Heart left ventricle (tissue), 13 donors: Measurements from ENCODE around the gene HPSE2.

Experiments used
- CTCF ChIP-seq, 12 donors: fragments of 200-600 bp; sonication (generic) in 4 of 12; IDR thresholded peaks; one replicate each; pipeline versions ENCODE4 v1.5.0 to v1.8.0; 2018 to 2022; ENCODE audit warnings: antibody characterized with exemption in 12 of 12, mild to moderate bottlenecking in 5 of 12
- POLR2A ChIP-seq, 2 donors: fragments of 450-650 bp; IDR thresholded peaks; one replicate each; pipeline ENCODE4 v1.6.1; 2017; ENCODE audit warnings: antibody characterized with exemption in 2 of 2, mild to moderate bottlenecking in 2 of 2, moderate library complexity in 2 of 2
- donor health status: ischemic (EF 13 %, LVEDD 7.1; RV severe dilation, severe dysfunction).
- donor health status: DM: no; HTN: yes; CAD: no.
- donor health status: DM: no; HTN: no; CAD: no.
- donor health status: ischemic (EF 25% LVEDD 6.9; RV normal size, moderate dysfunction).
- donor health status: ischemic (EF 25% LVEDD 5.7; RV mildly dilated, moderate dysfunction).
- donor health status: ischemic (EF 35%, LVEDD 5.7; RV mildly dilated, moderate dysfunction).
- donor health status: nonischemic (EF 11% LVEDD 7.7; RV severe dilation, severe dysfunction).
- donor health status: DM: yes; HTN: yes; CAD: no.
- donor health status: PGD.
- donor health status: ischemic (EF 29% LVEDD 5.4; RV normal size, mild dysfunction).
- donor health status: nonischemic (EF 23%, LVEDD 6.1; RV moderate dilation, normal function).

GRCh38 chr10:98465866-98466265 lies 769.8 kb downstream of the HPSE2 start:
- TF ChIP-seq POLR2A (IDR thresholded peaks at IDR 0.05) = no peak
- no peak for TF ChIP-seq CTCF (IDR thresholded peaks at IDR 0.05)
